NB4 (cell line): ENCODE results near the gene CASTOR1.

Experiments
- CTCF ChIP-seq: IDR thresholded peaks from one replicate; pipeline ENCODE4 v1.5.1; 2012; ENCODE audit warnings: low read depth, low read length
- MAX ChIP-seq: IDR thresholded peaks from 2 replicates; pipeline ENCODE4 v1.6.1; 2011; ENCODE audit warnings: low read depth, low read length
- MYC ChIP-seq: IDR thresholded peaks from 2 replicates; pipeline ENCODE4 v1.6.1; 2011; ENCODE audit warnings: low read depth, low read length
- POLR2A ChIP-seq: IDR thresholded peaks from 2 replicates; pipeline ENCODE4 v1.6.1; 2011; ENCODE audit warnings: mild to moderate bottlenecking; ENCODE audit not compliant: insufficient read length; ENCODE audit errors: extremely low read depth

- TF ChIP-seq CTCF: peak; percentile 80
- TF ChIP-seq POLR2A: no peak
- TF ChIP-seq MYC: 0 out of 2 replicates have a peak, but pooled peaks have one; percentile 21
- 0 out of 2 replicates have a peak, but pooled peaks have one; percentile 8 for TF ChIP-seq MAX
These were observed 2.3 kb downstream of the CASTOR1 start for GRCh38 chr22:30286813-30287647.
